ENCODE measurements around the gene EIF4B.

DNA sequence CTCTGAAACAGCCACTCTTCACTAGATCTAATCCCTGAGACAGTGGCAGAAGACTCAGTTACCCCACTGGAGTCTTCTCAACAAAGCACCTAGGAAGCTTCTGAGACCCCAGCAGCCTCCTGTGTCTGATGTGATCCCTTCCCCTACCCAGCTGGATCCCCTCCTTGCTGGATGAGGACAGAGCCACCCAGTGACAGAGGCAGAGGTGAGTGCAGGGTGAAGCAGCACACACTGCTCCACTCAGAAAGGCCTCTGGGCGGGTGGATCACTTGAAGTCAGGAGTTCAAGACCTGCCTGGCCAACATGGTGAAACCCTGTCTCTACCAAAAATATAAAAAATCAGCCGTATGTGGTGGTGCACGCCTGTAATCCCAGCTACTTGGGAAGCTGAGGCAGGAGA, 70.2 kb downstream of the EIF4B start:
- TF ChIP-seq, protein P1, sequence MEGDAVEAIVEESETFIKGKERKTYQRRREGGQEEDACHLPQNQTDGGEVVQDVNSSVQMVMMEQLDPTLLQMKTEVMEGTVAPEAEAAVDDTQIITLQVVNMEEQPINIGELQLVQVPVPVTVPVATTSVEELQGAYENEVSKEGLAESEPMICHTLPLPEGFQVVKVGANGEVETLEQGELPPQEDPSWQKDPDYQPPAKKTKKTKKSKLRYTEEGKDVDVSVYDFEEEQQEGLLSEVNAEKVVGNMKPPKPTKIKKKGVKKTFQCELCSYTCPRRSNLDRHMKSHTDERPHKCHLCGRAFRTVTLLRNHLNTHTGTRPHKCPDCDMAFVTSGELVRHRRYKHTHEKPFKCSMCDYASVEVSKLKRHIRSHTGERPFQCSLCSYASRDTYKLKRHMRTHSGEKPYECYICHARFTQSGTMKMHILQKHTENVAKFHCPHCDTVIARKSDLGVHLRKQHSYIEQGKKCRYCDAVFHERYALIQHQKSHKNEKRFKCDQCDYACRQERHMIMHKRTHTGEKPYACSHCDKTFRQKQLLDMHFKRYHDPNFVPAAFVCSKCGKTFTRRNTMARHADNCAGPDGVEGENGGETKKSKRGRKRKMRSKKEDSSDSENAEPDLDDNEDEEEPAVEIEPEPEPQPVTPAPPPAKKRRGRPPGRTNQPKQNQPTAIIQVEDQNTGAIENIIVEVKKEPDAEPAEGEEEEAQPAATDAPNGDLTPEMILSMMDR (IDR thresholded peaks at IDR 0.05) = no peak
- no peak for TF ChIP-seq POLR2AphosphoS5 (IDR thresholded peaks at IDR 0.05; ENCODE audit: low read depth, low read length)
- TF ChIP-seq, protein P2, sequence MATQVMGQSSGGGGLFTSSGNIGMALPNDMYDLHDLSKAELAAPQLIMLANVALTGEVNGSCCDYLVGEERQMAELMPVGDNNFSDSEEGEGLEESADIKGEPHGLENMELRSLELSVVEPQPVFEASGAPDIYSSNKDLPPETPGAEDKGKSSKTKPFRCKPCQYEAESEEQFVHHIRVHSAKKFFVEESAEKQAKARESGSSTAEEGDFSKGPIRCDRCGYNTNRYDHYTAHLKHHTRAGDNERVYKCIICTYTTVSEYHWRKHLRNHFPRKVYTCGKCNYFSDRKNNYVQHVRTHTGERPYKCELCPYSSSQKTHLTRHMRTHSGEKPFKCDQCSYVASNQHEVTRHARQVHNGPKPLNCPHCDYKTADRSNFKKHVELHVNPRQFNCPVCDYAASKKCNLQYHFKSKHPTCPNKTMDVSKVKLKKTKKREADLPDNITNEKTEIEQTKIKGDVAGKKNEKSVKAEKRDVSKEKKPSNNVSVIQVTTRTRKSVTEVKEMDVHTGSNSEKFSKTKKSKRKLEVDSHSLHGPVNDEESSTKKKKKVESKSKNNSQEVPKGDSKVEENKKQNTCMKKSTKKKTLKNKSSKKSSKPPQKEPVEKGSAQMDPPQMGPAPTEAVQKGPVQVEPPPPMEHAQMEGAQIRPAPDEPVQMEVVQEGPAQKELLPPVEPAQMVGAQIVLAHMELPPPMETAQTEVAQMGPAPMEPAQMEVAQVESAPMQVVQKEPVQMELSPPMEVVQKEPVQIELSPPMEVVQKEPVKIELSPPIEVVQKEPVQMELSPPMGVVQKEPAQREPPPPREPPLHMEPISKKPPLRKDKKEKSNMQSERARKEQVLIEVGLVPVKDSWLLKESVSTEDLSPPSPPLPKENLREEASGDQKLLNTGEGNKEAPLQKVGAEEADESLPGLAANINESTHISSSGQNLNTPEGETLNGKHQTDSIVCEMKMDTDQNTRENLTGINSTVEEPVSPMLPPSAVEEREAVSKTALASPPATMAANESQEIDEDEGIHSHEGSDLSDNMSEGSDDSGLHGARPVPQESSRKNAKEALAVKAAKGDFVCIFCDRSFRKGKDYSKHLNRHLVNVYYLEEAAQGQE (IDR thresholded peaks at IDR 0.05; ENCODE audit: insufficient read depth in 1 of 2, low read depth in 2 of 2, low read length in 1 of 2) = no peak
- no peak for TF ChIP-seq SIN3A (IDR thresholded peaks at IDR 0.05; ENCODE audit: borderline replicate concordance, insufficient read depth, low read depth, low read length)
- no peak for TF ChIP-seq TCF7L2 (IDR thresholded peaks at IDR 0.05; ENCODE audit: low read depth, low read length)
